ENCODE measurements around the gene PLGRKT.

DNA sequence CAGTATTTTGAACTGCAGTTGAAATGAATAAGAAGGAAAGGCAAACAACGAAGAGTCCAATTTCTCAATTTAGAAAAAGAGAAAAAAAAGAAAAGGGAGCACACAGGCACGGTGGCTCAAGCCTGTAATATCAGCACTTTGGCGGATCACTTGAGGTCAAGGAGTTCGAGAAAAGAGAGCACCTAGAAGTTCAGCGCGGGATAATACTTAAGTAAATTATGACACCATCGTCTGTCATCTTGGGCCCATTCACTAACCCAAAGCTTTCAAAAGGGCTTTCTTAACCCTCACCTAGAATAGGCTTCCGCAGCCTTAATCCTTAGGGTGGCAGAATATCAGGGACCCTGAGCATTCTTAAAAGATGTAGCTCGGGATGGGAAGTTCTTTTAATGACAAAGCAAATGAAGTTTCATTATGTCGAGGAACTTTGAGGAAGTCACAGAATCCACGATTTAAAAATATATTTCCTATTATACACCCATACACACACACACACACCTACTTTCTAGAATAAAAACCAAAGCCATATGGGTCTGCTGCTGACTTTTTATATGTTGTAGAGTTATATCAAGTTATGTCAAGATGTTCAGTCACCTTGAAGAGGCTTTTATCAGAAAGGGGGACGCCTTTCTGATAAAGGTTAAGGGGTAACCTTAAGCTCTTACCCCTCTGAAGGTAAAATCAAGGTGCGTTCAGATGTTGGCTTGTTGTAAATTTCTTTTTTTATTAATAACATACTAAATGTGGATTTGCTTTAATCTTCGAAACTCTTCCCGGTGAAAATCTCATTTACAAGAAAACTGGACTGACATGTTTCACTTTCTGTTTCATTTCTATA is 12.0 kb upstream of the PLGRKT start:
- TF ChIP-seq, protein P1, sequence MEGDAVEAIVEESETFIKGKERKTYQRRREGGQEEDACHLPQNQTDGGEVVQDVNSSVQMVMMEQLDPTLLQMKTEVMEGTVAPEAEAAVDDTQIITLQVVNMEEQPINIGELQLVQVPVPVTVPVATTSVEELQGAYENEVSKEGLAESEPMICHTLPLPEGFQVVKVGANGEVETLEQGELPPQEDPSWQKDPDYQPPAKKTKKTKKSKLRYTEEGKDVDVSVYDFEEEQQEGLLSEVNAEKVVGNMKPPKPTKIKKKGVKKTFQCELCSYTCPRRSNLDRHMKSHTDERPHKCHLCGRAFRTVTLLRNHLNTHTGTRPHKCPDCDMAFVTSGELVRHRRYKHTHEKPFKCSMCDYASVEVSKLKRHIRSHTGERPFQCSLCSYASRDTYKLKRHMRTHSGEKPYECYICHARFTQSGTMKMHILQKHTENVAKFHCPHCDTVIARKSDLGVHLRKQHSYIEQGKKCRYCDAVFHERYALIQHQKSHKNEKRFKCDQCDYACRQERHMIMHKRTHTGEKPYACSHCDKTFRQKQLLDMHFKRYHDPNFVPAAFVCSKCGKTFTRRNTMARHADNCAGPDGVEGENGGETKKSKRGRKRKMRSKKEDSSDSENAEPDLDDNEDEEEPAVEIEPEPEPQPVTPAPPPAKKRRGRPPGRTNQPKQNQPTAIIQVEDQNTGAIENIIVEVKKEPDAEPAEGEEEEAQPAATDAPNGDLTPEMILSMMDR (conservative IDR thresholded peaks at IDR 0.05 in 1 of 2, IDR thresholded peaks at IDR 0.05 in 1 of 2; ENCODE audit: low read depth in 1 of 2, low read length in 2 of 2) = no peak
- no peak for TF ChIP-seq EZH2 (IDR thresholded peaks at IDR 0.05; ENCODE audit: low read length, missing control alignments)

All from fibroblast of lung (primary cell).